ENCODE data around the gene TUBE1.
A peak's percentile ranks its signal among the peaks of the same experiment; 100 is the strongest.

The TUBE1 gene

GRCh38 chr6:112066606-112067005 is 20.7 kb downstream of the TUBE1 start:
- no peak overlapping the region for H4K8ac ChIP-seq (ENCODE audit: low read depth, low read length)
- H3K4me1 ChIP-seq (ENCODE audit: control insufficient read depth in 1 of 2, insufficient read depth in 2 of 2, low read length in 2 of 2): no peaks in the 10 kb centered on the region
- no peaks in the 10 kb centered on the region for H3K79me1 ChIP-seq (ENCODE audit: low read length)
- no peak overlapping the region for H3K23ac ChIP-seq (ENCODE audit: low read length)
- H3K4me2 ChIP-seq (ENCODE audit: low read length): no peak overlapping the region
- H3K27me3 ChIP-seq (ENCODE audit: insufficient read depth, low read length): no peaks in the 10 kb centered on the region
- WGBS (ENCODE audit: extremely low coverage, insufficient coverage, insufficient read length): no CpG with 5 or more reads among the region's 3 CpGs
- H3K4me3 ChIP-seq (ENCODE audit: low read depth, low read length): no peak overlapping the region
- no peak overlapping the region for H3K9ac ChIP-seq (ENCODE audit: low read length)
- DNase-seq: peak; percentile 58 to 80
- no peak overlapping the region for H3K4ac ChIP-seq (ENCODE audit: low read depth, low read length)
- no peak overlapping the region for H4K91ac ChIP-seq (ENCODE audit: low read depth, low read length)
- no peak overlapping the region for H2BK5ac ChIP-seq (ENCODE audit: low read depth, low read length, poor library complexity)
- H2AFZ ChIP-seq (ENCODE audit: insufficient read depth, low read length, poor library complexity): no peak overlapping the region
- H2AK5ac ChIP-seq (ENCODE audit: low read length): no peak overlapping the region
- no peaks in the 10 kb centered on the region for H3K36me3 ChIP-seq (ENCODE audit: control insufficient read depth in 1 of 2, insufficient read depth in 2 of 2, low read length in 2 of 2)
- no peak overlapping the region for H4K12ac ChIP-seq (ENCODE audit: low read depth, low read length)
- no peak overlapping the region for H3K18ac ChIP-seq (ENCODE audit: low read length)
- H2BK120ac ChIP-seq (ENCODE audit: insufficient read depth, low read length, poor library complexity): no peak overlapping the region
- no peak overlapping the region for H3K27ac ChIP-seq (ENCODE audit: low read depth, low read length)
- H3K79me2 ChIP-seq (ENCODE audit: control insufficient read depth, insufficient read depth, low read length, poor library complexity): no peaks in the 10 kb centered on the region
- no peak overlapping the region for H2BK12ac ChIP-seq (ENCODE audit: low read length)
- no peak overlapping the region for H3K14ac ChIP-seq (ENCODE audit: low read length)
- H3K9me3 ChIP-seq (ENCODE audit: insufficient read depth, low read depth, low read length): no peaks in the 10 kb centered on the region

- Histone ChIP-seq H3K9ac (ENCODE audit: low read length) (no peak overlapping the region), H2BK5ac (ENCODE audit: low read depth, low read length, poor library complexity) (no peak overlapping the region), H3K27ac (ENCODE audit: low read depth, low read length) (no peak overlapping the region), H3K23ac (ENCODE audit: low read length) (no peak overlapping the region), H3K9me3 (ENCODE audit: insufficient read depth, low read depth, low read length) (no peaks in the 10 kb centered on the region), H3K4me2 (ENCODE audit: low read length) (no peak overlapping the region), H3K4me3 (ENCODE audit: low read depth, low read length) (no peak overlapping the region), H3K4ac (ENCODE audit: low read depth, low read length) (no peak overlapping the region), H2BK120ac (ENCODE audit: insufficient read depth, low read length, poor library complexity) (no peak overlapping the region), H3K18ac (ENCODE audit: low read length) (no peak overlapping the region), H3K79me1 (ENCODE audit: low read length) (no peaks in the 10 kb centered on the region), H4K8ac (ENCODE audit: low read depth, low read length) (no peak overlapping the region), H2BK12ac (ENCODE audit: low read length) (no peak overlapping the region), H3K4me1 (ENCODE audit: control insufficient read depth in 1 of 2, insufficient read depth in 2 of 2, low read length in 2 of 2) (no peaks in the 10 kb centered on the region), H3K36me3 (ENCODE audit: control insufficient read depth in 1 of 2, insufficient read depth in 2 of 2, low read length in 2 of 2) (no peaks in the 10 kb centered on the region), H4K12ac (ENCODE audit: low read depth, low read length) (no peak overlapping the region), H3K14ac (ENCODE audit: low read length) (no peak overlapping the region), H3K27me3 (ENCODE audit: insufficient read depth, low read length) (no peaks in the 10 kb centered on the region), H4K91ac (ENCODE audit: low read depth, low read length) (no peak overlapping the region), H2AFZ (ENCODE audit: insufficient read depth, low read length, poor library complexity) (no peak overlapping the region), H2AK5ac (ENCODE audit: low read length) (no peak overlapping the region), H3K79me2 (ENCODE audit: control insufficient read depth, insufficient read depth, low read length, poor library complexity) (no peaks in the 10 kb centered on the region)
- WGBS (ENCODE audit: extremely low coverage, insufficient coverage, insufficient read length): no CpG with 5 or more reads among the region's 6 CpGs
- DNase-seq: no peak
Observed at GRCh38 chr6:112065426-112065986, 21.8 kb downstream of the TUBE1 start.

GRCh38 chr6:112062966-112063365 is 24.3 kb downstream of the TUBE1 start:
- Histone ChIP-seq H3K14ac (ENCODE audit: low read length) (no peak overlapping the region), H3K27ac (ENCODE audit: low read depth, low read length) (no peak overlapping the region), H3K36me3 (ENCODE audit: control insufficient read depth in 1 of 2, insufficient read depth in 2 of 2, low read length in 2 of 2) (no peaks in the 10 kb centered on the region), H2BK12ac (ENCODE audit: low read length) (no peak overlapping the region), H2BK5ac (ENCODE audit: low read depth, low read length, poor library complexity) (no peak overlapping the region), H3K23ac (ENCODE audit: low read length) (no peak overlapping the region), H3K4me3 (ENCODE audit: low read depth, low read length) (no peak overlapping the region), H3K9me3 (ENCODE audit: insufficient read depth, low read depth, low read length) (no peaks in the 10 kb centered on the region), H3K9ac (ENCODE audit: low read length) (no peak overlapping the region), H4K12ac (ENCODE audit: low read depth, low read length) (no peak overlapping the region), H3K4me2 (ENCODE audit: low read length) (no peak overlapping the region), H3K79me2 (ENCODE audit: control insufficient read depth, insufficient read depth, low read length, poor library complexity) (no peaks in the 10 kb centered on the region), H3K18ac (ENCODE audit: low read length) (no peak overlapping the region), H4K91ac (ENCODE audit: low read depth, low read length) (no peak overlapping the region), H3K79me1 (ENCODE audit: low read length) (no peaks in the 10 kb centered on the region), H3K4ac (ENCODE audit: low read depth, low read length) (no peak overlapping the region), H2AFZ (ENCODE audit: insufficient read depth, low read length, poor library complexity) (no peak overlapping the region), H2AK5ac (ENCODE audit: low read length) (no peak overlapping the region), H3K4me1 (ENCODE audit: control insufficient read depth in 1 of 2, insufficient read depth in 2 of 2, low read length in 2 of 2) (no peaks in the 10 kb centered on the region), H2BK120ac (ENCODE audit: insufficient read depth, low read length, poor library complexity) (no peak overlapping the region), H3K27me3 (ENCODE audit: insufficient read depth, low read length) (no peaks in the 10 kb centered on the region), H4K8ac (ENCODE audit: low read depth, low read length) (no peak overlapping the region)
- WGBS (ENCODE audit: extremely low coverage, insufficient coverage, insufficient read length): no CpG with 5 or more reads among the region's 3 CpGs
- no peak for DNase-seq

- Histone ChIP-seq H2AFZ (ENCODE audit: insufficient read depth, low read length, poor library complexity) (no peak overlapping the region), H4K12ac (ENCODE audit: low read depth, low read length) (no peak overlapping the region), H3K4ac (ENCODE audit: low read depth, low read length) (no peak overlapping the region), H3K4me1 (ENCODE audit: control insufficient read depth in 1 of 2, insufficient read depth in 2 of 2, low read length in 2 of 2) (no peaks in the 10 kb centered on the region), H3K27me3 (ENCODE audit: insufficient read depth, low read length) (no peaks in the 10 kb centered on the region), H2BK120ac (ENCODE audit: insufficient read depth, low read length, poor library complexity) (no peak overlapping the region), H3K23ac (ENCODE audit: low read length) (no peak overlapping the region), H4K8ac (ENCODE audit: low read depth, low read length) (no peak overlapping the region), H3K27ac (ENCODE audit: low read depth, low read length) (no peak overlapping the region), H3K18ac (ENCODE audit: low read length) (no peak overlapping the region), H2BK12ac (ENCODE audit: low read length) (no peak overlapping the region), H3K14ac (ENCODE audit: low read length) (no peak overlapping the region), H2BK5ac (ENCODE audit: low read depth, low read length, poor library complexity) (no peak overlapping the region), H2AK5ac (ENCODE audit: low read length) (no peak overlapping the region), H3K9me3 (ENCODE audit: insufficient read depth, low read depth, low read length) (no peaks in the 10 kb centered on the region), H4K91ac (ENCODE audit: low read depth, low read length) (no peak overlapping the region), H3K79me1 (ENCODE audit: low read length) (no peaks in the 10 kb centered on the region), H3K4me2 (ENCODE audit: low read length) (no peak overlapping the region), H3K36me3 (ENCODE audit: control insufficient read depth in 1 of 2, insufficient read depth in 2 of 2, low read length in 2 of 2) (no peaks in the 10 kb centered on the region), H3K4me3 (ENCODE audit: low read depth, low read length) (no peak overlapping the region), H3K79me2 (ENCODE audit: control insufficient read depth, insufficient read depth, low read length, poor library complexity) (no peaks in the 10 kb centered on the region), H3K9ac (ENCODE audit: low read length) (no peak overlapping the region)
- no peak for DNase-seq
- no CpG with 5 or more reads among the region's 4 CpGs for WGBS (ENCODE audit: extremely low coverage, insufficient coverage, insufficient read length)
Observed at GRCh38 chr6:112061605-112062004, 25.7 kb downstream of the TUBE1 start.
